GM12878 (cell line): Measurements from ENCODE around the gene PNLIP.

Experiments
- POLR2A ChIP-seq: IDR thresholded peaks from 2 replicates; pipeline ENCODE4 v1.6.1; 2011; ENCODE audit warnings: low read depth, mild to moderate bottlenecking, low read length
- ZNF274 ChIP-seq: IDR thresholded peaks from one replicate; pipeline ENCODE4 v1.8.0; 2011; ENCODE audit not compliant: insufficient read length, insufficient read depth

DNA sequence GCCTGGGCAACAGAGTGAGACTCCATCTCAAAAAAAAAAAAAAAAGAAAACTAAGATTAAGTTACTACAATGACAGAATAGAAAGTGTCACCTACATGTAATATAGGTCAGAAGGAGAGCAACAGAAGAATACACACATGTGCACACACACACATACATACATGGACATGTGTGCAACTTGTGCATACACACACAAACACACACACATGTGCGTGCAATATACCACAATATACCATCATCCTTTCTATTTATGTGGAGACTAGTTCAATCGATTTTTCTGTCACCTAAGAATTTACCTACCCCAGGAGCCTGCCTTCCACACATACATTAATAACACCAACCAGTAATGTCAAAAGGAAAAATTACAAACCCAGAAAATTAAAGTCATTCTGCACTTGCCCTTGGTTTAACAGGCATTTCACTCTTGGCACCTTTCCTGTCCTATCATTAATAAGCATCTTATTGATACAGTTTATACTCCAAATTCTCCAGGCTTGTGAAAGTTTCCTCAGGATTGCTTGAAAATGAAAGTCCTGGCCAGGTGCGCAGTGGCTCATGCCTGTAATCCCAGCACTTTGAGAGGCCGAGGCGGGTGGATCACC lies 47.5 kb downstream of the PNLIP start:
- TF ChIP-seq ZNF274 (no peak), POLR2A (no peak)
